Dermis microvascular lymphatic vessel endothelial cell (primary cell): ENCODE results near the gene ABHD14A. TPM values are rescaled to one million over a fixed set of nuclear protein-coding genes. Genes with fewer than 3 reads are reported as not detected.
A peak's percentile ranks its signal among the peaks of the same experiment; 100 is the strongest.

Experiments
- DNase-seq, 2 donors: peaks; one replicate each; pipeline versions ENCODE4 v3.0.0 to v3.0.0-alpha.2; 2010; ENCODE audit warnings: low read depth in 2 of 2
- total RNA-seq: library from RNA; depleted of rRNA; stranded (reverse); fragments of >200 nt; gene quantifications from 2 replicates; pipeline ENCODE4 v1.2.1, GENCODE V29; 2014

The ABHD14A gene
- total RNA-seq, 1 donor from 2014 or later, result 4.2 TPM

DNA sequence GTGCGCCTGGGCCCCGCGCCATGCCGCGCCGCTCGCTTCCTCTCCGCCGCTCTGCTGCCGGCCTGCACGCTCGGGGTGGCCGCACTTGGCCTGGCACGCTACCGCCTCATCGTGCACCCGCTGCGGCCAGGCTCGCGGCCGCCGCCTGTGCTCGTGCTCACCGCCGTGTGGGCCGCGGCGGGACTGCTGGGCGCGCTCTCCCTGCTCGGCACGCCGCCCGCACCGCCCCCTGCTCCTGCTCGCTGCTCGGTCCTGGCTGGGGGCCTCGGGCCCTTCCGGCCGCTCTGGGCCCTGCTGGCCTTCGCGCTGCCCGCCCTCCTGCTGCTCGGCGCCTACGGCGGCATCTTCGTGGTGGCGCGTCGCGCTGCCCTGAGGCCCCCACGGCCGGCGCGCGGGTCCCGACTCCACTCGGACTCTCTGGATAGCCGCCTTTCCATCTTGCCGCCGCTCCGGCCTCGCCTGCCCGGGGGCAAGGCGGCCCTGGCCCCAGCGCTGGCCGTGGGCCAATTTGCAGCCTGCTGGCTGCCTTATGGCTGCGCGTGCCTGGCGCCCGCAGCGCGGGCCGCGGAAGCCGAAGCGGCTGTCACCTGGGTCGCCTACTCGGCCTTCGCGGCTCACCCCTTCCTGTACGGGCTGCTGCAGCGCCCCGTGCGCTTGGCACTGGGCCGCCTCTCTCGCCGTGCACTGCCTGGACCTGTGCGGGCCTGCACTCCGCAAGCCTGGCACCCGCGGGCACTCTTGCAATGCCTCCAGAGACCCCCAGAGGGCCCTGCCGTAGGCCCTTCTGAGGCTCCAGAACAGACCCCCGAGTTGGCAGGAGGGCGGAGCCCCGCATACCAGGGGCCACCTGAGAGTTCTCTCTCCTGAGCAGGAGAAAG lies 18.7 kb upstream of the ABHD14A start:
- peak; percentile 26 to 73 for DNase-seq

DNA sequence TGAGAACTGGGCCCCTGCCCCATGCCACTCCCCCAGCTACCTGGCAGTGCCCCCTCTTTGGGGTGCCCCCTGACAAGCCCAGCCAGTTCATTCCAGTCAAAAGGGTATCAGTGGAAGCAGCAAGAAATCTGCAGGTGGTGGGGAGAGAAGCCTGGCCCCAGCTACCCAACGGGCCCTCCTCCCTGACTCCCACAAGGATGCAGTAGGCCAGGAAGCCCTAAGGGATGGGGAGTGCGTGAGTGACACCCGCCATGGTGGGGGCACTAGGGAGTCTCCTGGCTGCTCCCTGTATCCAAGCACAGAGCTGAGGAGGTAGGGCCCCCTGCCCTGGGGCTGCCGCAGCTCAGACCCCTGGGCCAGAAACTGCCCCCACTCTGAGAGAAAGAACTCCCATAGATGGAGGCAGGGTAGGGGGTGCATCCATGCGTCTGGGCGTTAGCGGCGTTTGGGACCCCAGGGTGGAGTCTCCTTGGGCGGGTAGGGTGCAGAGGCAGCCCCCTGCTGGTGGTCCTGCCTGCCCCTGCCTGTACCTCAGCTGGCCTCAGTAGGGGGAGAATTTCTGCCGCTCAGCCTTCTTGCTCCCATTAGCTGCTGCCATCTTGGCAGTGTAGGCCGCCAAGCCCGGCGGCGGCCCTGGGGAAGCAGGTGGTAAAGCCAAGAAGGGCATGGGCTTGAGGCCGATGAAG lies 17.2 kb upstream of the ABHD14A start:
- DNase-seq, result no peak

GRCh38 chr3:51958603-51959521 lies 16.0 kb upstream of the ABHD14A start:
- no peak for DNase-seq

- DNase-seq, result no peak
These were observed 15.2 kb upstream of the ABHD14A start for GRCh38 chr3:51959651-51960050.

GRCh38 chr3:51960386-51960785 lies 14.5 kb upstream of the ABHD14A start:
- no peak for DNase-seq

GRCh38 chr3:51961011-51961410 lies 13.9 kb upstream of the ABHD14A start:
- no peak for DNase-seq

GRCh38 chr3:51961602-51962569 lies 13.0 kb upstream of the ABHD14A start:
- no peak for DNase-seq

DNA sequence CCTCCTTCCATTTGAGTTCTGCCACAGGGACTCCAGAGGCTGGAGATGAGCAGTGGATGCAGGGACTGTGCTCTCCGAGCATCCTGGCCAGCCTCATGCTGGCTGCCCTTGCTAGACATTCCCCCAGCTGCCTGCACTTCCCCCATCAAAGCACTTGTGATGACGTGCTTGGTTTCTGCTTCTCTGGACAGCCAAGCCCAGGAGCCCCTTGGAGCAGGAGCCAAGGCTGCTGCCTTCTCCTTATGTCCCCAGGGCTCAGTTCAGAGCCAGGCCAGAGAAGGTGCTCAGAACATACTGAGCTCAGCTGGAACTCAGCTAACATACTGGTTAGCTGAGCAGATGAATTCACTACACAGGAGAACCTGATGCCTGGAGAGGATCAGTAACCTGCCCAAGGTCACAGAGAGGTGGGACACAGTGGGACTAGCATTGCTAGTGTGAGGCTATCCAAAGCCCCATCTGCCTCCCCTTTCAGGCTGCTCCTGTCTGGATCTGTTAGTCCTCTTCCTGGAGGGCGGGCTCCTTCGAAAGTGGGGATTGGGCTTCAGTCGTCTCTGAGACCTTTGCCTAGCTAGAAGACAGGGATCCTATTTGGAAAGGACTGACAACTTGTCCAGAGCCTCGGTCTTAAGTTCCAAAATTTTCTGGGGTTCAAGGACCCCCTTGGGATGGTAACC lies 11.9 kb upstream of the ABHD14A start:
- no peak for DNase-seq

DNA sequence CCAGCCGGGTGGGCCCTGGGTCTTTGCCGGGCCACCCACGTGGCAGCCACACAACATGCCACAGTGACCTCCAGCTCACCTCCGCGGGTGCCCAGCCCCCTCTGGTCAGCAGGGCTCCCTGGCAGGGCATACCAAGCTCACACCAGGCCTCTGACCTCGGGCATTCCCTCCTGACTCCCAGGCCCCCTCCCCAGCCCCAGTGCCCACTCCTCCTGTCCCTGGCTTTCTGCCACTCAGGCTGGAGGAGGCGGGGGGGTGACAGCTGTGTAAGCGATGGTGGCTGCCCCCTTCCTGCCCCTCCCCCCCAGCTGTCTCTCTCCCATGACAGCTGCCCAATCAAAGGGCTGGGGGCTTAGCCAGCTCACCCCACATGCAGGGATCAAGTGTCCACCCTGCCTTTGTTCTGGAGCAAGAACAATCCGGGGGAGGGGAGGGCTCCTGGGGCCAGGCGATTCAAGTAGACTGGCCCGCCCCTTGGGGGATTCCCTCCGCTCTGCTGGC lies 10.9 kb upstream of the ABHD14A start:
- no peak for DNase-seq

- DNase-seq, result no peak
These were observed 10.3 kb upstream of the ABHD14A start for GRCh38 chr3:51964521-51964920.

DNA sequence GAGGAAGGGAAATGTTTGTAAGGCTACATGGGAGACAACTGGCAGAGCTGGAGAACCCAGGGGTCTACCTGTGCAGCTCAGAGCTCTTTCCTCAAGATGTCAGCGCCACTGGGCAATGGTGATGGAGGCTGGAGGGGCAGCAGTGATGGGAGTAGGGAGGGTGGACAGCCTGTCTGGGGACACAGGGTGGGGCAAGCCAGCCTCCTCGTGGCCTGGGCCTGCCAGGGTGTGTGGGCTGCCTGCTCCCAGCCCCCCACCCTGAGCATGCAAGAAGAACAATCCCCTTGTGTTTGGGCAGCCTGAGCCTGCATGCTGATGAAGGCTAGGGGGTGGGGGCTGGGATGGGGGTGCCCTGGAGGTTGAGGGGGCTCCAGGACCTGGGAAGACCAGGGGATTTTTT lies 8.8 kb upstream of the ABHD14A start:
- DNase-seq, result no peak

GRCh38 chr3:51966486-51966885 lies 8.4 kb upstream of the ABHD14A start:
- no peak for DNase-seq

DNA sequence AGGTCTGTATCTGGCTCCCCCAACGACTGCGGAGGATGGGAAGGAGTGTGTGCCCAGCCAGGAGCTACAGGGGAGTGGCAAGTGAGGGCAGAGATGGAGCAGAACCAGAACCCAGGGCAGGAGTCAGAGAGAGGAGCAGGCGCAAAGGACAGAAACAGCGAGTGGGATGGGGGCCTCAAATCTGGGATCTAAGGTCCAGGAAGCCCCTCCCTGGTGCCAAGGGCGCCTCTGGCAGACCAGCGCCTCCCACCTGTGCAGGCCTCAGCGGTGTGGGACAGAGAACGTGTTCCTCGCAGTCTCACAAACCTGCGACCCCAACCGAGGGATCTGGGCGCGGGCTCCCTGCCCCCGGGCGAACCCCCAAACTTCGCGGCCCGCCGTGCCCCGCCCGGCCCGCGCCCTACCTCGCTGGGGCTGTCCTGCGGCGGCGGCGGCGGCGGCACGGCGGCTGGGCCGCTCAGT lies 7.9 kb upstream of the ABHD14A start:
- peak in 1 of 2 donors; percentile 12 for DNase-seq

- peak in 1 of 2 donors; percentile 65 for DNase-seq
These were observed 7.3 kb upstream of the ABHD14A start, which contains the start of gene PCBP4 for GRCh38 chr3:51967384-51968169. PCBP4 (minus strand) TSS chr3:51967454; CDS start chr3:51961240, 6,214 bp downstream.

DNA sequence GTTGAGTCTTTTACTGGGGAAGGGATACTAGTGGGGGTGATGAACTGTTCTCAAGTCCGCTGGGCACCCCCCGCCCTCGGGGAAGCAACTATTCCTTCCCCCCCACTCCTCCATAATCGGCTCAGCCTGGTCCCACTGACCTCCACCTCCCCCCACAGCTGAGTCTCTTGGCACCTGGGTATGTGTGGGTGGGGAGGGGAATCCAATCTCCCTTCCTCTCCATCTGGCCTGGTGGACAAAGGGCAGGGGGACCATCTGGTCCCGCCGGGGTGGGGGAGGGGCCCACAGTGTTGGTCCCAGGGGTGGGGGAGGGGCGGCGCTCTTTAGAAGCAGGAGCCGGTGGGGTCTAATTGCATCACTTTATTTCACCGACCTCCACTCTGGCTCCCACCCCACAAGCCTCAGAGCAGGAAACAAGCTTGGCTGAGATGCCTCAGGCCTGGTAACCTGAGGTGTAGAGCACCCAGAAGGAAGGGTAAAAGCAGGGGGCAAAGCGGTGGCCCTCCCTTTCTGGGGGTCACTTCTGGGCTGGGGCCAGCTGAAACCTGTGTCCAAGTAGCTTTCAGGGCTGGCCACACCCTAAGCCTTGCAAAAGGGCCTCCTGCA lies 6.6 kb upstream of the ABHD14A start:
- DNase-seq, result peak in 1 of 2 donors; percentile 25

DNA sequence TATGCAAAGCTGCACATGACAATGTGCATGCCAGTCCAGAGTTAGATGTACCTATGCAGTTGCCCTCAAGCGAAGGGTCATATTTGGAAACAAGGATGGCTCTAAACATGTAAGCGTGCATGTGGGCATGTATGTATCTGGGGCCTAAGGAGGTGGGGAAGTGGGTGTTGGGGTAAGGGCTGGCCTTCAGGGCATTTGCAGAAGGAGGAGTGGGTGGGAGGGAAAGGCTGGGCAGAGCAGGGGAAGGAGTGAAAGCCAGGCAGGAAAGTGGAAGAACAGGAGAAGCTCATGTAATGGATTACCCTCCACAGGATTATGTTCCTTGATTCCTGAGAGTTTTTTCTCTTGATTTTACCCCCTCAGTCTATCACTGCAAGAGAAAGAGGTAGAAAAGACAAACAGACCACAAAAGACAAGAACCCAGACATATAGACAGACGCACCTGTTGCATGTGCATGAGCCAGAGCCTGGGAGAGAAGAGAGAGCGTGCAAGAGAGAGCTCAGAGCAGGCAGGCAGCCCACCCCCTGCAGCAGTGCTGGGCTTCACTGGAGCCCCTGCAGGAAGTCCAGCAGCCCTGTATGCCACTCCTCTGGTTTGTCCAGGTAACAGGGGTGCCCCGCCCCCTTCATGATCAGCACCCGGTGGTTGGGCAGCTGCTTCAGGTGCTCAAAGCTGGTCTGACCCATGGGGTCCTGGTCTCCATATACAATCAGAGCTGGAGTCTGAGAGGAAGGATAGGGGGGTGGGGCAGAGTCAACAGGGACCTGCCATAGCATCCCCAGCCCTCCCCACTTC lies 5.8 kb upstream of the ABHD14A start:
- no peak for DNase-seq

DNA sequence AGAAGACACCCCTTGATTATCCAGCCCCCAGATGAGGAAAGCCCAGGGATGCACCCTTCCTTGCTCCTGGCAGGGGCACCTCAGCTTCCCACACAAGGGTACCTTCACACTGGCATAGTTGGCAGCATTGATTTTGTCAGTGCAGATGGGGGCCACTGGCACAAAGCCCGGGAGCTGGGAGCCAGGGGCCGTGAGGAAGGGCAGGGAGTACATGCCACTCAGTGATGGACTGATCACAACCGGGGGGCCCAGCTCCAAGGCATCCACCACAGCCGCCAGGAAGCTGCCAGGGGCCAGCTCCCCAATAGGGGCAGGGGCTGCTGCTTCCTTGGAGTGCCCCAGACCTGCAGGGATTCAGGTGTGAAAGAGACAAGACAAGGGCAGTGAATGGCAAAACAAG lies 5.0 kb upstream of the ABHD14A start:
- no peak for DNase-seq
